GM12875 (cell line): ENCODE data around the gene PI16.
A peak's percentile ranks its signal among the peaks of the same experiment; 100 is the strongest.

ENCODE experiments used
- H3K4me3 ChIP-seq: one replicate; pipeline ENCODE4 v1.5.1; 2011; ENCODE audit warnings: low read depth, low read length, control low read depth
- TF ChIP-seq, protein P1 (sequence below): IDR thresholded peaks from 2 replicates; pipeline ENCODE4 v1.5.1; 2011; ENCODE audit warnings: low read depth, mild to moderate bottlenecking, control low read depth, inconsistent platforms, low read length, moderate library complexity, borderline replicate concordance; ENCODE audit not compliant: insufficient read depth

The PI16 gene

DNA sequence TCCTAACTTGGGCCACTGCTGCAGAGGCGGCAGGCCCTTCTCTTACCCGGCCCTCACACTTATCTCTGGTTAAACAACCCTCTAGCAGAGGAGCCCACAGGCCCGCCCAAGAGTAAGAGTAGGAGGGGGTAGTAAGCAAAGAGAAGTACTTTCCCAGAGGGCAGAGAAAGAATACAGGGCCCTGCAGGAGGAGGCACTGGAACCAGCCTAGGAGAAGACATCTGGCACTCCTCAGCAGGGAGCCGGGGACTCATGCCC lies 21.4 kb downstream of the PI16 start:
- H3K4me3 ChIP-seq: no peak overlapping the region
- TF ChIP-seq, protein P1, sequence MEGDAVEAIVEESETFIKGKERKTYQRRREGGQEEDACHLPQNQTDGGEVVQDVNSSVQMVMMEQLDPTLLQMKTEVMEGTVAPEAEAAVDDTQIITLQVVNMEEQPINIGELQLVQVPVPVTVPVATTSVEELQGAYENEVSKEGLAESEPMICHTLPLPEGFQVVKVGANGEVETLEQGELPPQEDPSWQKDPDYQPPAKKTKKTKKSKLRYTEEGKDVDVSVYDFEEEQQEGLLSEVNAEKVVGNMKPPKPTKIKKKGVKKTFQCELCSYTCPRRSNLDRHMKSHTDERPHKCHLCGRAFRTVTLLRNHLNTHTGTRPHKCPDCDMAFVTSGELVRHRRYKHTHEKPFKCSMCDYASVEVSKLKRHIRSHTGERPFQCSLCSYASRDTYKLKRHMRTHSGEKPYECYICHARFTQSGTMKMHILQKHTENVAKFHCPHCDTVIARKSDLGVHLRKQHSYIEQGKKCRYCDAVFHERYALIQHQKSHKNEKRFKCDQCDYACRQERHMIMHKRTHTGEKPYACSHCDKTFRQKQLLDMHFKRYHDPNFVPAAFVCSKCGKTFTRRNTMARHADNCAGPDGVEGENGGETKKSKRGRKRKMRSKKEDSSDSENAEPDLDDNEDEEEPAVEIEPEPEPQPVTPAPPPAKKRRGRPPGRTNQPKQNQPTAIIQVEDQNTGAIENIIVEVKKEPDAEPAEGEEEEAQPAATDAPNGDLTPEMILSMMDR: no peak

DNA sequence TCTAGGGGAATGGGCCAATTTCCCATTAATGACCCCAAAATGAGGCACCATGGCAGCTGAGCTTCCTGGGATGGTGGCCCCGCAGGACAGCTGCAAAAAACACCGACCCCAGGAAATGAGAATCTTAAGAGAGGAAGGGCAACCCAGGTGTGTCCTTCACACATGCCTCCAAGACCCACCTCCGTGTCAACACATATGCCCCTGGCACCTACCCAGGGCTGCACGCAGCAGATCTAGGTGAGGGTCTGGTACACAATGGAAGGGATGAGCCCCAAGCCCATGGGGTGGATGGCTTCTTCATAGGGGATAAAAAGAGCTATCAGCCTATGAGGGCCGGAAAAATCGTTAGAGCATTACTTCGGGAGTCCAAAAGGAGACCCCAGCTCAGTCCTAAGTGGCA lies 22.0 kb downstream of the PI16 start:
- no peak overlapping the region for H3K4me3 ChIP-seq
- TF ChIP-seq, protein P1: no peak

DNA sequence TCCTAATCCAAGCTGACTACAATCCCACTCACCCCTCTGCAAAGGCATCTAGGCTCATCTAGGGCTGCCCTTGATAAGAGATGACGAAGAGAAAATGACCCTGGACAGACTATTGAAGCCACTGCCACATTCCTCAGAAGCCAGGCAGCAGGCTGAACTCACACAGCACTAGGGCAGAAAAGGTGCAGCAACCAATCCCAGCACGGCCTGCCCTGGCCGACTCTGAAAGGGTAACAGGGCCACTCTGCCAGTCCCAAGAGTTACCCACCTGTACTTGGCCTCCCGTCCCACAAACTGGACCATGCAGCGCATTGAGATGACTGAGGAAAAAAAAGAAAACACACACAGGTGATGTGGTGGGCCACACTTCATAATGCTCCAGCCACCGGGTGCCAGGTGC lies 22.4 kb downstream of the PI16 start:
- TF ChIP-seq, protein P1: no peak
- no peak overlapping the region for H3K4me3 ChIP-seq

DNA sequence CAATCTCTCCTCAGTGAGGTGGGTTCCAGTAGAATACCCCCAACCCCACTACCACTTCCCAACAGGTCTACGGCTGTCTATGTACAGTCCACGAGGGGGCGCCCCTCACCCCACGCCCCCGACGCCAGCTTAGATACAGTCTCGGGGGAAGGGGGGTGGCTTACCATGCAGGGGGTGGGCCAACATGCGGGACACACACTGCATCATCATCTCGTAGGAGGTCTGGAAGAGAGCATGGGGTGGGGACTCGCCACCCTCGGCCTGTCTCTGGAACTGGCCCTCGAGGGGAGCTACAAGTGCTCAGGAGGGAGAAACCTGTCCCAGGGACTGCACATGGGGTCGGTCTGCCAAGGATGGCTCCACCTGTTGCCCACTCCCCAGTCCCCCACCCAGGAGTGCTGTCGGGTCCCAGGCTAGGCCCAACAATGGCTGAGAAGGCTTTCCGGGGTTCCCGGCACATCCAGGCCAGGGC lies 23.0 kb downstream of the PI16 start:
- TF ChIP-seq, protein P1: peak; percentile 70

DNA sequence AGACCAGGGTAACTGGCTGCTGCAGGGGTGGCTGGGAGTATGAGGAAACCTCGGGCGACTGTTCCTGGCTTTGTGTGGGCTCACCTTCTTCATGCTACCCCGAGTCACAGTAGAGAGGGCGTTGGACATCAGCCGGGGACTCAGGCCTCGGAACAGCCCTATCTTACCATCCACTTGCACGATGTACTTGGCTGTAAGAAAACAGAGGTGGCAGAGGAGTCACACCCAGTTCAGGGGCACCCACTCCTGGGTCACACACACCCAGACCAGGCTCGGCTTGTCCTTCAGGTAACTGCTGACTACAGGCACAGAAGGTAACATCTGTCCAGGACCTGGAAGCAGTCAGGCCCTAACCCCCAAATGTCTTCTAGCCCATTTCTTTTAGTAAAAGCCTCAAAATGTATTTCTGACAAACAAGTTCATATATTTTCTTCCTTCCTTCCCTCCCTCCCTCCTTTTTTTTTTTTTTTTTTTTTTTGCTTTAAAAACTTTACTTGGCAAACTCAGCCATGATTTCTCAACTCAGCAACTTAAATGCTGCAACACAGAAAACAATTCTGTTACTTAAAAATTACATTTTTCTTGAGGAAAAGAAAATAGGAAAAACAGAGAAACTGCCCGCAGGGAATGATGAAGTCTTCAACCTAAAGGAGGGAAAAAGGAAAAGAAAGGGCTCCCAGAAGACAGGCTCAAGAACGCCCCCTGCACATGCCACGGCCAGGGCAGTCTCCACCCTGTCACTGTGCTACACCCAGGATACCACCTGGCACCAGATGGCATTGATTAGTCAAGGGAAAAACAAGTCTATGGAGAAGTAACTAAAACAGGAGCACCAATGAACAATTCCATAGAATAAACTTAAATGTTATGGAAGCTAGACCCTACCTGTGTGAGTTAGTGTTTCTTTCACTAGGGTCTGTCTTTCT lies 24.1 kb downstream of the PI16 start:
- no peak overlapping the region for H3K4me3 ChIP-seq
- TF ChIP-seq, protein P1: no peak

More for the DNA sequence above, 23.0 kb downstream of the PI16 start:
- no peak overlapping the region for H3K4me3 ChIP-seq

DNA sequence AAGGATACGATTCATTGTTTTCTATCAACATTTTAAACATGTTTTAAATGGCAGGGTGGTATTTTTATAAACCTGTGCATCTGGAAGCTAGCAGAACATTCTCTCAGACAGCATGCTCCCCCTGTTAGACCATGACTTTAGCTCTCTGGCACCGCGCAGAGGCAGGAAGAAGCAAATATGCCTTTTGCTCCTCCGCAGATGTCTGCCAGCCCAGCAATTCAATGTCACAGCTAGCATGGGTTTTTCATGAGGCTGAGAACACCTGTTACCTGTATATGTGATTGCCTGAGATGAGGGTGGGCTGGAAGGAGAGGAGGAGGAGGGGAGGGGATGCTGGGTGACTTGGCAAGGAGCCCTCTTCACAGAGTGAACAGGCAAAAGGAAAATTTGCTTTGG lies 24.8 kb downstream of the PI16 start:
- H3K4me3 ChIP-seq: no peak overlapping the region
- TF ChIP-seq, protein P1: 0 out of 2 replicates have a peak, but pooled peaks have one; percentile 11

DNA sequence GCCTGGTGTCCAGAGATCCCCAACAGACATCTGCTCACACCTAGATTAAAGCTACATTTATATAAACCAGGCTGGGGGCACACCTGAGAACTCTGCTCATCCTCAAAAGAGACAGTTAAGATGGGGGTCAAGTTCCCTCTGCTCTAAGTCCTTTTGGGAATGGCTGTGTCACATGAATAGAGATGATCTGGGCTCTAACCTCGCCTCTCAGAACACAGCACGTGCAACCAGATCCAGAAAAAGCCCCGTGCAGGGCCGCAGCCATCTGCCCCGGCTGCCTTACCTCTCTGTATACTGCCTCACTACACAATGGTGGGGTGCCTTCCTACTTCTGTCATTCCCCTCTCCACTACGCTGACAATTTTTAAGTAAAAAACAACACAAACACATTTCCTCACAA lies 25.6 kb downstream of the PI16 start:
- TF ChIP-seq, protein P1: no peak
- H3K4me3 ChIP-seq: no peak overlapping the region
